Testis (tissue), 2 donors: ENCODE measurements around the gene ST6GAL2.

Experiments
- CTCF ChIP-seq, 3 experiments: fragments of 450-650 bp in 2 of 3; fragments of 200-600 bp in 1 of 3; sonication (generic) in 1 of 3; IDR thresholded peaks; one replicate each; pipeline ENCODE4 v1.5.1; 2016 to 2019; ENCODE audit warnings: antibody characterized with exemption in 3 of 3, mild to moderate bottlenecking in 2 of 3, moderate library complexity in 1 of 3
- POLR2A ChIP-seq: fragments of 450-650 bp; IDR thresholded peaks from one replicate; pipeline ENCODE4 v1.6.1; 2017; ENCODE audit warnings: antibody characterized with exemption, mild to moderate bottlenecking, moderate library complexity

GRCh38 chr2:106845716-106846115, 40.3 kb downstream of the ST6GAL2 start:
- TF ChIP-seq POLR2A (no peak), CTCF (IDR thresholded peaks at IDR 0.05) (no peak)
